ENCODE measurements around the gene AURKAIP1.

GRCh38 chr1:1401457-1402010, 26.5 kb upstream of the AURKAIP1 start:
- no peak for TF ChIP-seq CTCF (IDR thresholded peaks at IDR 0.05; ENCODE audit: low read length)
- no peak for TF ChIP-seq EZH2 (optimal IDR thresholded peaks at IDR 0.05; ENCODE audit: low read depth, low read length)
- no peak for TF ChIP-seq EZH2phosphoT487 (IDR thresholded peaks at IDR 0.05; ENCODE audit: low read length)
